Transverse colon (tissue), 4 donors: ENCODE data around the gene ICE2.

ENCODE experiments used
- CTCF ChIP-seq, 5 experiments: fragments of 200-600 bp in 3 of 5; fragments of 450-650 bp in 2 of 5; sonication (generic) in 3 of 5; IDR thresholded peaks; 1 replicate in 2 of 5; 2 replicates in 3 of 5; pipeline ENCODE4 v1.5.1; 2016 to 2017; ENCODE audit warnings: antibody characterized with exemption in 5 of 5, inconsistent platforms in 3 of 5, mild to moderate bottlenecking in 2 of 5, moderate library complexity in 1 of 5
- EP300 ChIP-seq: sonication (generic); formaldehyde crosslinking; IDR thresholded peaks from one replicate; pipeline ENCODE4 v1.6.1; 2017; ENCODE audit warnings: antibody characterized with exemption, low read depth
- POLR2AphosphoS5 ChIP-seq, 3 donors: sonication (generic); formaldehyde crosslinking; IDR thresholded peaks; one replicate each; pipeline ENCODE4 v1.6.1; 2016; ENCODE audit warnings: antibody characterized with exemption in 3 of 3

GRCh38 chr15:60476713-60477112 is 2.2 kb downstream of the ICE2 start:
- no peak for TF ChIP-seq CTCF (IDR thresholded peaks at IDR 0.05)
- no peak for TF ChIP-seq POLR2AphosphoS5 (IDR thresholded peaks at IDR 0.05)
- no peak for TF ChIP-seq EP300
